ENCODE measurements around the gene CHCHD2. TPM values are rescaled to one million over a fixed set of nuclear protein-coding genes. Genes with fewer than 3 reads are reported as not detected.

CHCHD2 gene
- total and polyA plus RNA-seq, 2 of the 8 experiments (the other 6 are each of a cell fraction or from before 2014, with no cell fraction given), result 112 to 300 TPM

DNA sequence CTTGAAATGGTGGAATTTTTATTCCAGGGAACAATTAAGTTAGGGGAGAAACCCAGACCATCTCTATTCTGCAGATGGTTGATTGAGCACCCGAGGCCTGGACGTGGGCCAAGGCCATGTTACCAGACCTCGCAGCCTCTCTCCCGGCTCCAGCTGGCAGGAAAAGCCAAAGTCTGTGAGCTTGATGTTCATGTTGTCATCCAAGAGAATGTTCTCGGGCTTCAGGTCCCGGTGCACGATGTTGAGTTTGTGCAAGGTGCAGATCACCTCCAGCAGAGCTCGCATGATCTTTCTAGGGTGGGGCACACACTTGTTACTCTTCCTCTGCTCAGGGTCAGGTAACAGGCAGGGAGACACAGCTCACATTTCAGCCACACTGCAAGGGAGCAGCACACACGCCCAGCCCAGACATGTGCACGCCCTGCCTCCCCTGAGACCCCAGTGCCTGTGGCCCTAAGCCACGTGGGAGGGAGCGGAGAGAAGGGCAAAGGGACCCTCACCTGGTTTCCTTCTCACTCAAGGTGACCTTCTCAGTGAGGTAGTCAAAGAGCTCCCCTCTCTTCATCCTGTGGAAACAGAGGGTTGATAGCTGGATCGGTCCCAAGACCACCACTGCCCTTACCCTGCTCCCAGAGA is 23.0 kb downstream of the CHCHD2 start (continued):
- TF ChIP-seq CTBP2 (IDR thresholded peaks at IDR 0.05; ENCODE audit: borderline replicate concordance, insufficient read depth, insufficient read length, low read length), result no peak
- TF ChIP-seq TCF12 (IDR thresholded peaks at IDR 0.05; ENCODE audit: low read depth, low read length), result no peak

All from H1 (cell line).